ENCODE measurements around the gene POMT1.
"Not testable (repeated sequence)": the region's sequence is repeated elsewhere in the genome, so short reads cannot be mapped to it uniquely, and the experiment has no call there.

The POMT1 gene

DNA sequence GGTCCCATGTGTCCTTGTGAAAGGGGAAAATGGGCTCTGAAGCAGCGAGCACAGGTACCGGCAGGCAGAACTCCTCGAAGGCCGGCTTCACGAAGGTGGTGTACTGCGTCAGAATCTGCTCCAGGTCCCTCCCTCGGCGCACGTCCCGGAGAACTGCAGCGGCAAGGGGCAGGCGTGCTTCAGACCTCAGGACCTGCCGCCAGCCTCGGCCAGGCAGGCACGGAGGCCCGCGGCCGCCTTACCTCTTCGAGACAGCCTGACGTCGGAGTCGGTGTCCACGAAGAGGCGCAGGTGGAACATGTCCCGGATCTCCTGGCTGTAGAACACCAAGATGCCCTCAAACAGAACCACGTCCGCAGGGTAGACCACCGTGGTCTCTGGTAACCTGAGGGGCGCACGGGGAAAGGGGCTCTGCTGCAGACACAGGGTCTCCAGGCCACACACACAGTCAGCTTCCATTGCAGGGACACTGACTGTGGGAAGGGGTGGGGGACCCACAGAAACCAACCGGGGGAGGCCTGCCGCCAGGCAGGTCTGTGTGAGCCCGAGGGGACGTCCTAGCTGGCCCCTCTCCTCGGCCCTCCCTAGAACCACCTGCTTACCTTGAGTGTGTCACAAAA is 26.3 kb downstream of the POMT1 start:
- DNase-seq: no peak

GRCh38 chr9:131529597-131530545 is 27.2 kb downstream of the POMT1 start:
- DNase-seq: no peak

GRCh38 chr9:131530546-131530919 is 27.8 kb downstream of the POMT1 start:
- peak in 2 of 3 donors; percentile 44 to 58 for DNase-seq

DNA sequence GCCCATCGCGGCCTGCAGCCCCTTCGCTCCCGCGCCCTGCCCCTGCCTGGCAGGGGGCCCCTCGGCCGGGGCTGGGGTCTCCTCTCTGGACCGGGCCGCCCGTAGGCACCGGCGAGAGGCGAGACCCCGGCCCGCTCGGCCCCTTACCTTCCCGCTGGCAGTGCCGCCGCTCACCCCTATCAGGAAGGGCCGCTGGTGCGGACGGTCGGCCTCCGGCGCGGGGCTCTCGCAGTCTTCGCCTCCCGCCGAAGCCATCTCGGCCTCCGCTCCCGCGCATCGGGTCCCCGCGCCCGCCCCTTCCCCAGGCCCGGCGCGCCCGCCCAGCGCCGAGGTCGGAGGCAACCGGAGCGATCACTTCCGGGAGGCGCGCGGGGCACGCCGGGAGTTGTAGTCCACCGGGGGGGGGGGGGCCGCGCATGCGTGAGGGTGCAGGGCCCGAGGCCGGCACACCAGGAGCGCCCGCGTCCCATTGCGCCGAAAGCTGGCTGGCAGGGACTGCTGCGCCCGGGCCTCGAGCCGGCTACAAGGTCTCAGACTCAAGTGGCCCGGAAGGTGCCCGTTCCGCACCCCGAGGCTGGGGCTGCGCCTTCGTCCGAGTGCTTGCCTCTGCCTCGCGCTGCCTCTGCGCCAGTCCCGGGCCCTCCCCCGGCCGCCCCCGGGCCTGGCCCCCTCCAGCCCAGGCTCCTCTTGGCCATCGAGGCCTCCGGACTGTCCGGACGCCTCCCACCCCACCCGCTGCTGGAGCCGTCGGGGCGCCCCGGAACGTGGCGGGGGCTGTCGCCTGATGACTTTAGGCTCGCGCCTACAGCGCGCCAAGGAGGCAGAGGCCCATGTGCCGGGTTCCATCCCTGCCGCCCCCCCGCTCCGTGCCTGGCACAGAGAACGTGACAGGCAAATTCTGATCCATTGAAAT is 28.5 kb downstream of the POMT1 start, which contains the start of gene UCK1:
Gene UCK1 (minus strand): TSS at position 344 of the 913 bp plus-strand sequence. CDS start 89 bp downstream, at position 255.
- peak; percentile 88 to 94 (median 89) for DNase-seq

- DNase-seq: no peak
These were observed 32.1 kb downstream of the POMT1 start for GRCh38 chr9:131534721-131535237.

- no peak for DNase-seq
These were observed 35.2 kb downstream of the POMT1 start for GRCh38 chr9:131537946-131538345.

DNA sequence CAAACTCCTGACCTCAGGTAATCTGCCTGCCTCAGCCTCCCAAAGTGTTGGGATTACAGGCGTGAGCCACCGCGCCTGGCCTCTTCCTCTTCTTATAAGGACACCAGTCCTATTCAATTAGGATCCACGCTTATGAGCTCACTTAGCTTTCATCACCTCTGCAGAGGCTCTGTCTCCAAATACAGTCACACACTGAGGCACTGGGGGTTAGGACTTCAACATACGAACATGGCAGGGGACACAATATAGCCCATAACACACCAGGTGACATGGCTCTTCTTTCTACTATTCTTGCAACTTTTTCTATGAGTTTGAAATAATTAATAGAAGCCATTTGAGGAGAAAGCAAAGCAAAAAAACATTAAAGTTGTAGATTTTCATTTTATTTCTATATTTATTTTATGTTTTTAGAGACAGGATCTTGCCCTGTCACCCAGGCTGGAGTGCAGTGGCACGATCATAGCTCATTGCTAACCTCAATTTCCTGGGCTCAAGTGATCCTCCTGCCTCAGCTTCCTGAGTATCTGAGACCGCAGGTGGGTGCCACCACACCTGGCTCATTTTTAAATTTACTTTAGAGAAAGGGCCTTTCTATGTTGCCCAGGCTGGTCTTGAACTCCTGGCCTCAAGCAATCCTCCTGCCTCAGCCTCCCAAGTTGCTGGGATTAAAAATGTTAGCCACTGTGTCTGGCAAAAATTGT is 36.7 kb downstream of the POMT1 start:
- DNase-seq: no peak

GRCh38 chr9:131543141-131543540 is 40.4 kb downstream of the POMT1 start:
- DNase-seq: no peak

DNA sequence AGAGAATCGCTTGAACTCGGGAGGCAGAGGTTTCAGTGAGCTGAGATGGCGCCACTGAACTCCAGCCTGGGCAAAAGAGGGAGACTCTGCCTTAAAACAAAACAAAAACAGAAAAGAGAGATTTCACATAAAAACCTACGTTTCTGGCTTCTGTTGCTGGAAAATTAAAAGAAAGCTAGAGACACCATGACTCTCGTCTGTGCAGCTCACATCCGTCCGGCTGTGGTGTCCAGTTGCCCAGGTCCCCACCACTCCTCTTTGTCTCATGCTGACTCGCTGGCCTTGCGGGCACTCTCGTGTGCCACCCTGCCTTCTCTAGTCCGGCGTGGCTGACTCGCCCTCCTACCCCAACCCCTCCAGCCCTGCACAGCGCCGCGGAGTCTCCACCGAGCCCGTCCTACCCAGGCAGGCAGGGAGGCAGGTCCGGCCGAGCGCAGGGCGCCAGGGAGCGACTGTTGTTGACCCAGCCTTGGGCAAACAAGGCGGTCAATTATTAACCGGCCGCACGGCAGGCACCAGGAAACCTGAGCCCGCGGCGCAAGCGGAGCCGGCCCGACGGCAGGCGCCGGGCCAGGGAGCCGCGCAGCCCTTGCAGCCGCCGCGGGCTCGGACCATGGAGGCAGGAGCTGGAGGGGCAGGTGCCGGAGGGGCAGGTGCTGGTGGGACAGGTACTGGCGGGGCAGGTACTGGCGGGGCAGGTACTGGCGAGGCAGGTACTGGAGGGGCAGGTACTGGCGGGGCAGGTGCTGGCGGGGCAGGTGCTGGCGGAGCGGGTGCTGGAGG is 42.5 kb downstream of the POMT1 start, which contains the start of gene PRRT1B:
Gene PRRT1B (plus strand): TSS at position 521 of the 783 bp plus-strand sequence. CDS start 93 bp downstream, at position 614.
- no peak for DNase-seq

- DNase-seq: no peak
These were observed 43.1 kb downstream of the POMT1 start for GRCh38 chr9:131545786-131546335.

GRCh38 chr9:131546336-131547084 is 43.8 kb downstream of the POMT1 start:
- peak in 2 of 3 donors; percentile 28 to 29 for DNase-seq

DNA sequence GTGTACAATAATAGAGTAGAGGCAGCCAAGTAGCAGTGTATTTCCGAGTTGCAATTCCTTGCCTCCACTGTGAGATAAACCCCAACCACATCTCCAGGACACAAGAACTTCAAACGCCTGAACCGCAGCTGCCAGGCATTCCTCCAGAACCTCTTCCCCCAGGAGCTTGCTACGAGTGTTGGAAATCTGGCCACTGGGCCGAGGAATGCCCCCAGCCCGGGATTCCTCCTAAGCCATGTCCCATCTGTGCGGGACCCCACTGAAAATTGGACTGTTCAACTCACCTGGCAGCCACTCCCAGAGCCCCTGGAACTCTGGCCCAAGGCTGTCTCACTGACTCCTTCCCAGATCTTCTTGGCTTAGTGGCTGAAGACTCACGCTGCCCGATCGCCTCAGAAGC is 46.5 kb downstream of the POMT1 start:
- not testable (repeated sequence) for DNase-seq

DNA sequence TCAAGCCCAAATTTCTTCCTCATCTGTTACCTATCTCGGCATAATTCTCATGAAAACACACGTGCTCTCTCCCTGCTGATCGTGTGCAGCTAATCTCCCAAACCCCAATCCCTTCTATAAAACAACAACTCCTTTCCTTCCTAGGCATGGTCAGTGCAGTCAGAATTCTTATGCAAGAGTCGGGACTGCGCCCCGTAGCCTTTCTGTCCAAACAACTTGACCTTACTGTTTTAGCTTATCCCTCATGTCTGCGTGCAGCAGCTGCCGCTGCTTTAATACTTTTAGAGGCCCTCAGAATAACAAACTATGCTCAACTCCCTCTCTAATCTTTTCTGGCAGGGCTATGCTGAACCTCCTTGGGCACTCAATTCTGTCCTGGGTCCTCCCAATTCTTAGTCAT is 47.7 kb downstream of the POMT1 start:
- not testable (repeated sequence) for DNase-seq

- no peak for DNase-seq
These were observed 49.3 kb downstream of the POMT1 start for GRCh38 chr9:131552030-131552429.

GRCh38 chr9:131554087-131554842 is 51.5 kb downstream of the POMT1 start:
- DNase-seq: peak in 2 of 3 donors; percentile 30 to 44

DNA sequence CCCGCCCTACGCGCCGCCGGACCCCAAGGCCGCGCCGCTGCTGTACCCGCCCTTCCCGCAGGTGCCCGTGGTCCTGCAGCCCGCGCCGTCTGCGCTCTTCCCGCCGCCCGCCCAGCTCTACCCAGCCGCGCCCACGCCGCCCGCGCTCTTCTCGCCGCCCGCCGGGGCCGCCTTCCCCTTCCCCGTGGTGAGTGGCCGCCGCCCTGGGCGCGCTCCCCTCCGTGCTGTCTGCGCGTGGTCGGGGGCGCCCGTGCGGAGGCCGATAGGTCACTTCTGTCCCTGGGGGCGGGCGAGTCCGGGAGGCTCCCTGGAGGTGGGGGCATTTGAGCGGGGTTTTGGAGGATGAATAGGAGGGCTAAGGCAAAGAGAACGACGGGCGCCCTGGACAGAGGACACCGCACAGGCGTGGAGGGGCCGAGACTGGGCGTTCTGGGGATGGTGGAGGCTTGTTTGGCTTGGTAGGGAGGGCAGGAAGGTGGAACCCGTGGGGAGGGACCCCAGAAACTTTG is 52.2 kb downstream of the POMT1 start:
- DNase-seq: peak in 2 of 3 donors; percentile 37 to 46

DNA sequence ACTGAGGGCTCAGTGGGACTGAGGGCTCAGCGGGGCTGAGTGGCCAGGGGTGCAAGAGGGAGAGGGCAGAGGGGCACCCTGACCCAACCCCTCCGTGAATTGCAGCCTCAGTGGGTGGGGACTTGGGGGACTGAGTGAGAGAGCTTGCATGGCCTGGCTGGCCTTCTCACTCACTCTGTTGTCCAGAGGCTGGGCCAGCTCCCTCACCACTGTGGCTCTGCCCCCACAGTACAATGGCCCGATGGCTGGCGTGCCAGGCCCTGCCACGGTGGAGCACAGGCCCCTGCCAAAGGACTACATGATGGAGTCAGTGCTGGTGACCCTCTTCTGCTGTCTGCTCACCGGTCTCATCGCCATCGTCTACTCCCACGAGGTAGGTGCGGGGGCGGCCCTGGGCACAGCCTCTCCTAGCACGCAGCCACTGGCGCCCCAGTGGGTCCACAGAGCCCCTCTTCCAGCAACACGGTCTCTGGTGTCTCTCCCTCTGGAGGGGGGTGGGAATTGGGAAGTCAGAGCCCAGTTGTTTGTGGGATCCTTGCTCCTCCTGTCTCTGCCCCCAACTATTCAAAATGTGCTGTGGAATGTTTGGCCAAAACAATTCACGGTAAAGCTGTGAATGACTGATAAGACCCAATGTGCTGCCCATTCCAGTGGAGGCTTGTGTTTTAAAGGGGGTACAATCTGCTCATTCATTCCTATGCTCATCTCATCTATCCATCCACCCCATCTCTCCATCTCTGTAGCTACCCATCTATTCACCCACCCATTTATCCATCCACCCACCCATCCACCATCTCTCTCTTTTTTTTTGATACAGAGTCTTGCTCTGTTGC is 53.3 kb downstream of the POMT1 start:
- DNase-seq: no peak

All from suppressor macrophage treated with lipopolysaccharide for 1 hour (primary cell).